Activated naive CD8-positive, alpha-beta T cell treated with anti-CD3 and anti-CD28 coated beads, Interleukin-2, amount 50 U/mL, for 24 hours (primary cell): ENCODE data around the gene PRIM2.
"Not testable (repeated sequence)": the region's sequence is repeated elsewhere in the genome, so short reads cannot be mapped to it uniquely, and the experiment has no call there.

ENCODE experiments used
- ATAC-seq: fragments of 150-1000 bp; cut with Tn5 transposase; one replicate; pipeline ENCODE4 v1.10.0; 2021
- DNase-seq: peaks from one replicate; pipeline ENCODE4 v3.0.0; 2021
- H3K27ac Mint-ChIP-seq: one replicate; pipeline ENCODE4 v1.8.0; 2021; ENCODE audit warnings: mild to moderate bottlenecking, mixed read lengths
- H3K27me3 Mint-ChIP-seq: one replicate; pipeline ENCODE4 v1.8.0; 2021; ENCODE audit warnings: mixed read lengths
- H3K36me3 Mint-ChIP-seq: one replicate; pipeline ENCODE4 v1.8.0; 2021; ENCODE audit warnings: low read depth, mixed read lengths
- H3K4me1 Mint-ChIP-seq: one replicate; pipeline ENCODE4 v1.8.0; 2021; ENCODE audit warnings: mixed read lengths
- H3K4me3 Mint-ChIP-seq: one replicate; pipeline ENCODE4 v1.8.0; 2021; ENCODE audit warnings: mild to moderate bottlenecking, moderate library complexity, mixed read lengths
- H3K9me3 Mint-ChIP-seq: one replicate; pipeline ENCODE4 v1.8.0; 2021; ENCODE audit warnings: mixed read lengths

Gene PRIM2

DNA sequence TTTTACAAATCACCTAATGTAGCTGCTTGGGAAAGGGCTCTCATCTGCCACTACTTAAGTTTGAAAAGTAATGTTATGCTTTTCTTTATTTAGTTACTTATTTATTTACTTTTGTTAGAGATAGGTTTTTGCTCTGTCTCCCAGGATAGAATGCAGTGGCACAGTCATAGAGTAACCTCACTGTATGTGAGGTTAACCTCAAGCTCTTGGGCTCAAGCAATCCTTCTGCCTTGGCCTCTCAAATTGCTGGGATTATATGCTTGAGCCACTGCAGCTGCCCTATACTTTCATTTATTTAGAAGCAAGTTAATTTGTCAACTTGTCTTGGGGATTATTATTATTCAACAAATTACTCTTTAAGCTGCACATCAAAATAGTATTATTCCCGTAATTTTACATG lies 255.4 kb downstream of the PRIM2 start:
- DNase-seq, H3K27me3 Mint-ChIP-seq, H3K36me3 Mint-ChIP-seq, H3K9me3 Mint-ChIP-seq, H3K27ac Mint-ChIP-seq, H3K4me3 Mint-ChIP-seq, H3K4me1 Mint-ChIP-seq, ATAC-seq: not testable (repeated sequence)

DNA sequence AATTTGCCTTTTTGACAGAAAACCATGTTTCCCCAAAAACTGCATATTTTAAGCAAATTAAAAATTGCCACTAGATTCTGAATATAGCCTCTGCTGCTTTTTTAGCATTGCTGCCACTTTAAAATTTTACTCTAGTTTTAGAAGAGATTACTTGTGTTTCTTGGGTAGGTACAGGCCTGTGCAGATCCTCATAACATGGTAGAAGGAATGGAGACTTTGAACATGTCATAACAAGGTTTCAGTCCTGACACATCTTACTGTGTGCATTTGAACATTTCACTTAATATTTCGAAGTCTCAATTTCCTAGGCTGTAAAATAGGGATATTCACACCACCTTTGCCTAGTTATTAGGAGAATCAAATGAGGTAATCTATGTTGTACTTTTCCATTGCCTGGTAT lies 259.6 kb downstream of the PRIM2 start:
- H3K27me3 Mint-ChIP-seq, H3K36me3 Mint-ChIP-seq, DNase-seq, H3K27ac Mint-ChIP-seq, H3K4me3 Mint-ChIP-seq, ATAC-seq, H3K4me1 Mint-ChIP-seq, H3K9me3 Mint-ChIP-seq: not testable (repeated sequence)

DNA sequence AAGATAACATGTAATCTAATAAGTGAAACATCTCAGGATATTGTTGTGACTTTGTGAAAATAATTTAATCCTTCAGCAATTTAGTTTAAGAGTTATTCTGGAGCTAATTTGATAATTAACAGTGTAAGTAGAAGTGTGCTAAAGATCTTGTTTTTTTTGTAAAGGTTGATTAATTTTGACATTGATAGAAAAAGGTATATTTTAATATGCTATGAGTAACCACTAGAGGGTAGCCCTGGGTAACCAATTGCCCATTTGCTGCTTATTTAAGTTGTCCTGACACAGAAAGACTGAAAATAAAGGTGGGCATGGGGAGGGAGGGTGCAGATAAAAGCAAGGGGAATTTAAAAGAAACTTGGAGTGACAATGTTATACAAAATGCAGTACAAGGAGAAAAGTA lies 262.1 kb downstream of the PRIM2 start:
- not testable (repeated sequence) for H3K27me3 Mint-ChIP-seq, H3K9me3 Mint-ChIP-seq, H3K27ac Mint-ChIP-seq, H3K4me3 Mint-ChIP-seq, H3K36me3 Mint-ChIP-seq, DNase-seq, ATAC-seq, H3K4me1 Mint-ChIP-seq

DNA sequence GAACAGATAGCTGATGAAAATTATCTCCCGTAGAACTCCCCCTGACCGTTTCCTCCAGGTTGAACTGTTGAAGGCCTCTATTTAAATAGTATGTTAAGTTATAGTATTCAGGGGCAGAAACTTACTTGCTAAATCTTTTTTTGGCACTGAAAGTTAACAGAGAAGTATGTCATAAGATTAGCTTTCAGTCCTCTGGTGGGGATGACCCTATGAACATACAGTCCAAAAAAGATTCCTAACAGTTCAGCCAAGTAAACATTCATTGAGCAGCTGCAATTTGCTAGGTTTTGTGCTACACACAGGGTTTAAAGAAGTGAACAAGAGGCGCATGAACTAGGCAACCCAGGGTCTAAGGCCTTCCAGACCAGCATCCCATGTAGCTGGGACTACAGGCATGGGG lies 264.2 kb downstream of the PRIM2 start:
- not testable (repeated sequence) for H3K27ac Mint-ChIP-seq, H3K36me3 Mint-ChIP-seq, H3K4me3 Mint-ChIP-seq, H3K27me3 Mint-ChIP-seq, DNase-seq, H3K9me3 Mint-ChIP-seq, ATAC-seq, H3K4me1 Mint-ChIP-seq

DNA sequence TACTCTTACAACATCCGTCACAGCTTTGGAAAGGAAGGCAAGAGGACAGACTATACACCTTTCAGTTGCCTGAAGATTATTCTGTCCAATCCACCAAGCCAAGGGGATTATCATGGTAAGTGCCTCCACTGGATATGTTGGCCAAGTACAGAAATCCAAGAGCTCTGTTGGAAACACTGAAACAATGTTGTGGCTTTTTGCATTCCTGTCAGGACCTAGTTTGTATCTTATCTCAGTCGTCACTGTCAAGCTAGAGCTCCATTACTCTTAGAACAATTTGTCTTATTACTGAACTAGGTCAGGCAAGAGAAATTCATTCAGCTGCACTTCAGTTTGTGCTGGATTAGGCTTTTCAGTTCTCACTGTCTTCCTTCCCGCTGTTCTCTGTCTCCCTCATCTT lies 283.7 kb downstream of the PRIM2 start:
- not testable (repeated sequence) for H3K4me3 Mint-ChIP-seq, DNase-seq, H3K27ac Mint-ChIP-seq, H3K4me1 Mint-ChIP-seq, H3K27me3 Mint-ChIP-seq, ATAC-seq, H3K9me3 Mint-ChIP-seq
- H3K36me3 Mint-ChIP-seq = peaks cover 22% of the 10 kb centered on the region

DNA sequence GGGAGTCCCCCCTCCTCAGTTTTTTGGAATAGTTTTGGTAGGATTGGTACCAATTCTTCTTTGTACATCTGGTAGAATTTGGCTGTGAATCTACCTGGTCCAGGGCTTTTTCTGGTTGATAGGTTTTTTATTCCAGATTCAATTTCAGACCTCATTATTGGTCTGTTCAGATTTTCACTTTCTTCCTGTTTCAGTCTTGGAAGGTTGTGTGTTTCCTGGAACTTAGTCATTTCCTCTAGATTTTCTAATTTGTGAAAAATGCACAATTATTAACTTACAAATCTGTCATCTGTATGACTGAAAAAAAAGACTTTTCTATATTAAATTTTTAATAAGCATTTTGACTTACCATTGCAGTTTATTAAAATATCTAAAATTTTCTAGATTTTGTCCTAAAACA lies 287.9 kb downstream of the PRIM2 start:
- not testable (repeated sequence) for H3K9me3 Mint-ChIP-seq, H3K27ac Mint-ChIP-seq, H3K27me3 Mint-ChIP-seq, H3K4me1 Mint-ChIP-seq, ATAC-seq, H3K4me3 Mint-ChIP-seq, DNase-seq
- peaks cover 37% of the 10 kb centered on the region for H3K36me3 Mint-ChIP-seq

DNA sequence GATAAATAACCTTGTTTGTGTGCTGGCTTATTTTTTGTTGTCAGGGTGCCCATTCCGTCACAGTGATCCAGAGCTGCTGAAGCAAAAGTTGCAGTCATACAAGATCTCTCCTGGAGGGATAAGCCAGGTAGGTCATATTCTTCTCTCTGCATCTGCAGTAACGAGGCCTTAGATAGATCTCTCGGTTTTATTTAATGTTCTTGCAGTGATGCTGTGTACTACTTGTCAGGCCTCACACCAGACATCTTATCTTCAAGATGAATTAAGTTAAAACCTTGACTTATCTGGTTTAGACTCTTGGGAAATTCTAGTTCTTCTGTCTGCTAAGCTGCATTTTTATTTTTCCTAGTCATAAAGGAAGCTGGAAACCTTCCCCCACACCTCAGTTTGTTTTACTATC lies 288.9 kb downstream of the PRIM2 start:
- peaks cover 32% of the 10 kb centered on the region for H3K36me3 Mint-ChIP-seq
- not testable (repeated sequence) for H3K4me1 Mint-ChIP-seq, H3K27me3 Mint-ChIP-seq, DNase-seq, H3K9me3 Mint-ChIP-seq, H3K4me3 Mint-ChIP-seq, ATAC-seq, H3K27ac Mint-ChIP-seq

DNA sequence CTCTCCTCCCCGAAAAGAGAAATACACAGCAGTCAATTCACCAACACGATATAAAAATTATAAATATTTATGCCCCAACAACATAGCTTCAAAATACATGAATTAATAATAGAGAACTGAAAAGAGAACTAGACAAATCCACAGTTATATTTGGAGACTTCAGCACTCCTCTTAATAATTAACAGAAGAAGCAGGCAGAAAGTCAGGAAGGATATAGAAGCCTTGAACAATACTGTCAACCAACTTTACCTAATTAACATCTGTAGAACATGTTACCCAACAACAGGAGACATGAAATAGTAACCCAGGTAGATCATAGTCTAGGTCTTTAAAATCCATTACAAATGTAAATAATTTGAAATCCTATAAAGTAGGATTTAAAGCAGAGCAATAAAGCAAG lies 293.2 kb downstream of the PRIM2 start:
- not testable (repeated sequence) for DNase-seq

DNA sequence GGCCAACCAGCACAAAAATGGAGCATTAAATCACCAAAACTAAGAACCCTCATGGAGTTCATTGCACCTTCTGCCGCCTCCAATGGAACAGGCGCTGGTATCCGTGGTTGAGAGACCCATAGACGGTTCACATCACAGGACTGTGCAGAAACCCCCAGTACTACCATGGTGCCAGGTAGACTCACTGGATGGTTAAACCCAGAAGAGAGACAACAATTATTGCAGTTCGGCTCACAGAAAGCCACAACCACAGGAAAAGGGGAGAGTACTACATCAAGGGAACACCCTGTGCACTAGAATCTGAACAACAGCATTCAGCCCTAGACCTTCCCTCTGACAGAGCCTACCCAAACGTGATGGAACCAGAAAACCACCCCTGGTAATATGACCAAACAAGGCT lies 301.5 kb downstream of the PRIM2 start:
- not testable (repeated sequence) for H3K27me3 Mint-ChIP-seq, H3K4me1 Mint-ChIP-seq, DNase-seq, ATAC-seq, H3K9me3 Mint-ChIP-seq, H3K27ac Mint-ChIP-seq, H3K4me3 Mint-ChIP-seq
- peaks cover 20% of the 10 kb centered on the region for H3K36me3 Mint-ChIP-seq

More for the DNA sequence above, 293.2 kb downstream of the PRIM2 start:
- H3K4me1 Mint-ChIP-seq, H3K27me3 Mint-ChIP-seq, H3K4me3 Mint-ChIP-seq, H3K9me3 Mint-ChIP-seq, H3K27ac Mint-ChIP-seq, ATAC-seq: not testable (repeated sequence)
- H3K36me3 Mint-ChIP-seq = peaks cover 22% of the 10 kb centered on the region

DNA sequence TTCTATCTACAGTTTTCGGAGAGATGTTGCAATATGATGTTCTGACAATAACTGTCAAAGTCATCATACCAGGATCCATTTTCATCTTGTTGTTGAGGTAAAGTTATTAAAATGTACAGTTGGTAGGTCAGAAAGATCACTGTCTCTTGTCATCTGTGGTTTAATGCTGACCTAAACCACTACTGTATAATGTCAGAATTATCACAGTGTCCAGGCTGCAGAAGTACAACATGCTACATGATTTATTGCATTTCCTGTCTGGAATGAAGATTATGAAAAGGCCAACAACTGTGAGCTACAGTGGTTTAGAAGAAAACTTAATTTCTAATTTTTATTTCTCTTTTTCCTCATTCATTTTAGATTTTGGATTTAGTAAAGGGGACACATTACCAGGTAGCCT lies 314.3 kb downstream of the PRIM2 start:
- H3K9me3 Mint-ChIP-seq, ATAC-seq, H3K27me3 Mint-ChIP-seq, DNase-seq, H3K4me3 Mint-ChIP-seq, H3K27ac Mint-ChIP-seq, H3K4me1 Mint-ChIP-seq: not testable (repeated sequence)
- peaks cover 23% of the 10 kb centered on the region for H3K36me3 Mint-ChIP-seq

DNA sequence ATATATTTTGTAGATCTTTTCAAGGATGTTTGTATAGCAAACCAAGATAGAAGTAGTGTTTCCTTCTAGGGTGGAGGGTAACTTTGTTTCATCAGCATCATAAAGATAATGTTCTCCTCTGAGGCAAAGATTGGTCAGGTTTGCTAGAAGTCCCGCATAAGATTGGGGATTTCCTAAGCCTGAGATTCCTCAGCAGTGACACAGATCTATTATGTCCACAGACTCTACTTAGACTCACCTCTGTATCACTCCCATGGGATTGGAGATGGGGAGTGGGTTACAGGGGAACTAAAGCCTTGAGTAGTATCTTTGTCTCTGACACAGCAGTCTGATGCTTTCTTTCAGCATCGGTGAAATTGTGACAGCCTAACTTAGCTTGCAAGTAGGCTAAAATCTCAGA lies 341.1 kb downstream of the PRIM2 start:
- not testable (repeated sequence) for H3K27ac Mint-ChIP-seq, DNase-seq, ATAC-seq, H3K4me3 Mint-ChIP-seq, H3K4me1 Mint-ChIP-seq, H3K9me3 Mint-ChIP-seq, H3K27me3 Mint-ChIP-seq, H3K36me3 Mint-ChIP-seq

DNA sequence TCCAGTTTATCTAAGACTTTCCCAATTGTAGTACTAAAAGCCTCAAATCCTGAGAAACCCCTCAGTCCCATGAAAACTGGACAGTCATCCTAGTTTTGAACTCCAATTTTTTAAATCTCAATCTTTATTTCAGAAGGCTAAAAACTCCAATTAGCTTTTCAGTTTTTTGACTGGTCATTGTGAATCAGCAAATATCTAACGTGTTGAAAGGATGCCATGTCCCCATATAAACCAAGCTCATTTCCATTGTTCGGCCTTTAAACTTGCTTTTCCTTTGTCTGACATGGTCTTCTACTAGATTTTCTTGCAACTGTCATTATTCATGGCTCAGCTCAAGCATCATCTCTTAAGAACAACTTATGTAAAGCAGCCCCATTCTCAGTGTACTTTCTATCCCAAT lies 342.4 kb downstream of the PRIM2 start:
- H3K4me3 Mint-ChIP-seq, H3K27ac Mint-ChIP-seq, ATAC-seq, H3K4me1 Mint-ChIP-seq, H3K27me3 Mint-ChIP-seq, H3K36me3 Mint-ChIP-seq, H3K9me3 Mint-ChIP-seq, DNase-seq: not testable (repeated sequence)

DNA sequence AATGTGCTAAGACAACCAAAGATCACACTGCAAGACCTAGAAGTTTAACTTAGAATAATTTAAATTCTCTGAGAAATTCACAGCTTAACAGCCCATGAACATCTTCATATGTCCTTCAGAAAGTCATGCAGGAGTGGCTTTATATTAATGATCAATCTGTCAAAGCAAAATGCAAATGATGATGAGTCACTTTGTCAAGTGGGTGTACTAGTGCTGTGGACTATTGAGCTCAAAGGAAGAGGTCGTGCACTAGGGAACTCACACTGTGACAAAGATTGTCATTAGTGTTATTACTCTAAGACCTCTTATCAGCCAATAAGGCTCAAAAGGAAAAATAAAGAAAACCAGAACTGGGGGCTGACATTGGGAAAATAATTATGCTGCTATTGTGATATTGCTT lies 343.5 kb downstream of the PRIM2 start:
- H3K27ac Mint-ChIP-seq, H3K27me3 Mint-ChIP-seq, ATAC-seq, H3K9me3 Mint-ChIP-seq, H3K36me3 Mint-ChIP-seq, H3K4me1 Mint-ChIP-seq, DNase-seq, H3K4me3 Mint-ChIP-seq: not testable (repeated sequence)

DNA sequence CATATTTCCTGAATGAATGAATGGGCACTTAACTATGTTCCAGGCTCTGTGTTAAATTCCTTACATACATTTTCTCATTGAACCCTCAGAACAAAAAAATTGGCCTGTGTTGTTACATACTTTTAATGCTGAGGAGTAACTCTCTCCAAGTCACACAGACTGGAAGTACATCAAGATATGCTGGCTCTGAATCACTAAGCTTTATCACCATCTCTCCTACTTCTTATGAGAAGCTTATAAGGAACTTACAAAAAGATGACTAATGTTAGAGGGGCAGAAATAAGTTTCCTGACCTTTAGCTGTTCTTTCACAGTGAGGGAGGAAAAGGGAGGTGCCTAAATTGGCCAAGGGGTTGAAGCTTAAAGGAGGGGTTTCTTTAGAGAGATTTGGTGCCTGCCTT lies 350.7 kb downstream of the PRIM2 start:
- not testable (repeated sequence) for H3K4me1 Mint-ChIP-seq, H3K27ac Mint-ChIP-seq, H3K36me3 Mint-ChIP-seq, H3K27me3 Mint-ChIP-seq, DNase-seq, H3K4me3 Mint-ChIP-seq, ATAC-seq, H3K9me3 Mint-ChIP-seq

DNA sequence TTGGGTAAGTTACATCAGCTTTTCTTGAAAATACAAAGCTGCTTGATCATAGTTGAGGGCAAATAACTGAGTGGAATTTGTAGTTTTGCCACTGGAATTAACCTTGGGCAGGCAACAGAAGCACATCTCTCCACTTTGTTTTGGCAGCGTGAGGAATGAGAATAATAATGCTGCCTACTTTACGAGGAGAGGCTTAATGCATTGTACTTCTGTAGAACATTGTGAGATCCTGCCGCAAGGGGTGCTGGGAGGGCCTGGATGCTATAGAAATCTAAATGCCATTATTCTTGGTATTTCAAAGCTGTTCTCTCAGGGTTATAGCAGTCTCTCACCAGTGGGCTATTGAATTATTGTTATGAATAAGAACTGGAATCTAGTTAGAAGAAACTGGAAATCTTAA lies 353.8 kb downstream of the PRIM2 start:
- ATAC-seq, DNase-seq, H3K4me1 Mint-ChIP-seq, H3K9me3 Mint-ChIP-seq, H3K27me3 Mint-ChIP-seq, H3K4me3 Mint-ChIP-seq, H3K27ac Mint-ChIP-seq, H3K36me3 Mint-ChIP-seq: not testable (repeated sequence)

DNA sequence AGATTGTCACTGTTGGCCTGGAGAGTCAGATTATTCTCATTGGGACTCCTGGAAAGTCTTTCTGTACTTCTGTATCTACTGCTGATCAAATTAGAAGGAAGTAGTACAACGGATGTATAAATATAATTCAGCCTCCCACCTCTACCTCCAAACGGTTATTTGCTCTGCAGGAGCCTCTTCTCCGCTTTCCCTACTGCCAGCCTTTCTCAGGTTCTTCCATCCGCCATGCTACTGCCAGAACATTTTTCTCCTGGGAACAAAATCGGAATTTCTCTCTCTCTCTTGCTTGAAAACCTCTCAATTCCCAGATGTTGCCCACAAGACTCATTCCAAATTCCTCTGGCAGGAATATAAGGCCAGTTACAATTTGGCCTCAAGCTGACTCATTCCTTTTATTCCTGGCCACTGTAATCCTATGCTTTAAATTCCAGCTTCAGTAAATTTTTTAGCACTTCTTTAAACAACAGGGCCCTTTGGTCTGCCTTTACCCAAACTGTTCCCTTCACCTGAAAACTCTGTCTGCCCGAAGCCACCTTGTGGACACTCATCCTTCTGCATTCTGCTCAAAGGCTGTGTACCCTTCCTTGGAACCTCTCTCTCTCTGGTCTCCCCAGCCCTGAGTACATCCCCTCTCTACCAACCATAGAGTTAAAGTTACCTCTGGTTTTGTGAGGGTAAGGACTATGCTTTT lies 354.7 kb downstream of the PRIM2 start:
- H3K4me3 Mint-ChIP-seq, H3K36me3 Mint-ChIP-seq, H3K9me3 Mint-ChIP-seq, H3K27me3 Mint-ChIP-seq, DNase-seq, ATAC-seq, H3K27ac Mint-ChIP-seq, H3K4me1 Mint-ChIP-seq: not testable (repeated sequence)
